OCI-LY7 (cell line): ENCODE results near the gene RNF183. TPM values are rescaled to one million over a fixed set of nuclear protein-coding genes. Genes with fewer than 3 reads are reported as not detected.

Source experiments
- BruUV-seq: library from RNA; stranded (reverse); fragments of 400-500 nt; replicated peaks from 2 replicates; lab custom pipeline; 2021; lab: Mats Ljungman, UMichigan
- CTCF ChIA-PET: fragments of 300-600 bp; sonication (Branson Sonifier 250); formaldehyde crosslinking; loops from one replicate; lab custom pipeline; 2022; ENCODE audit warnings: antibody characterized with exemption; ENCODE audit not compliant: unreplicated experiment; lab: Charles Lee
- POLR2A ChIA-PET: fragments of 300-600 bp; sonication (Branson Sonifier 250); formaldehyde crosslinking; loops from one replicate; lab custom pipeline; 2022; ENCODE audit warnings: antibody characterized with exemption; lab: Charles Lee
- DNase-seq: peaks from one replicate; pipeline ENCODE4 v3.0.0-alpha.2; 2015; ENCODE audit warnings: low spot score
- H2AFZ ChIP-seq: fragments of 200-600 bp; sonication (generic), shearing (Covaris generic); 2 replicates; pipeline ENCODE4 v1.6.1; 2014; ENCODE audit warnings: mild to moderate bottlenecking, antibody characterized with exemption, low read length, moderate library complexity
- H3K27ac ChIP-seq: fragments of 200-600 bp; sonication (generic); 2 replicates; pipeline ENCODE4 v1.5.1; 2014; ENCODE audit warnings: mixed run types, low read depth, mild to moderate bottlenecking, moderate library complexity, low read length, inconsistent platforms; ENCODE audit not compliant: poor library complexity, severe bottlenecking
- H3K36me3 ChIP-seq: fragments of 200-600 bp; sonication (generic); 2 replicates; pipeline ENCODE4 v1.6.1; 2014; ENCODE audit warnings: mild to moderate bottlenecking, antibody characterized with exemption, low read length, moderate library complexity, mixed read lengths; ENCODE audit not compliant: insufficient read depth
- H3K4me1 ChIP-seq: fragments of 200-600 bp; sonication (generic); 2 replicates; pipeline ENCODE4 v1.5.1; 2014; ENCODE audit warnings: mild to moderate bottlenecking, low read length; ENCODE audit not compliant: insufficient read depth, poor library complexity, severe bottlenecking
- H3K4me2 ChIP-seq: fragments of 200-600 bp; sonication (generic); 2 replicates; pipeline ENCODE4 v1.6.1; 2014; ENCODE audit warnings: mild to moderate bottlenecking, low read length
- H3K4me3 ChIP-seq: fragments of 200-600 bp; sonication (generic); 2 replicates; pipeline ENCODE4 v1.5.1; 2014; ENCODE audit warnings: mild to moderate bottlenecking, low read depth, low read length; ENCODE audit not compliant: poor library complexity, severe bottlenecking
- H3K79me2 ChIP-seq: fragments of 200-600 bp; sonication (generic); 2 replicates; pipeline ENCODE4 v1.6.1; 2016; ENCODE audit warnings: low read depth, mild to moderate bottlenecking, low read length, moderate library complexity, mixed read lengths; ENCODE audit not compliant: insufficient read depth
- H3K9me2 ChIP-seq: fragments of 200-600 bp; sonication (generic); 2 replicates; pipeline ENCODE4 v1.6.1; 2016; ENCODE audit warnings: mild to moderate bottlenecking, low read length, mixed read lengths; ENCODE audit not compliant: insufficient read depth
- H3K9me3 ChIP-seq: fragments of 200-600 bp; sonication (generic); 2 replicates; pipeline ENCODE4 v1.6.1; 2014; ENCODE audit warnings: mild to moderate bottlenecking, mixed run types, low read length, mixed read lengths
- H4K20me1 ChIP-seq: fragments of 200-600 bp; sonication (generic); 2 replicates; pipeline ENCODE4 v1.6.1; 2014; ENCODE audit warnings: mild to moderate bottlenecking, antibody characterized with exemption, low read length, moderate library complexity, mixed read lengths; ENCODE audit not compliant: insufficient read depth
- CTCF ChIP-seq: fragments of 200-600 bp; sonication (generic); conservative IDR thresholded peaks from 2 replicates; pipeline ENCODE4 v1.5.1; 2014; ENCODE audit warnings: mild to moderate bottlenecking, antibody characterized with exemption, low read length, moderate library complexity, mixed read lengths
- EZH2phosphoT487 ChIP-seq: fragments of 200-600 bp; sonication (generic); IDR thresholded peaks from 2 replicates; pipeline ENCODE4 v1.6.1; 2018; ENCODE audit warnings: low read depth, borderline replicate concordance, mild to moderate bottlenecking, mixed run types, antibody characterized with exemption, low read length, moderate library complexity, mixed read lengths
- intact Hi-C: fragments of 100-400 bp; cut with micrococcal nuclease; formaldehyde crosslinking; loops from one replicate; pipeline ENCODE4 v1.10.0; 2022; ENCODE audit not compliant: unreplicated experiment
- total RNA-seq, 2 experiments: library from RNA; depleted of rRNA in 1 of 2; stranded (reverse); fragments of >200 nt in 1 of 2; shearing (Covaris generic) in 1 of 2; gene quantifications; 2 replicates each; pipeline ENCODE4 v1.2.3, GENCODE V29; 2014 to 2022

The RNF183 gene
- total RNA-seq, 2 experiments from 2014 or later, result not detected

GRCh38 chr9:113278840-113279239, 24.3 kb downstream of the RNF183 start:
- Histone ChIP-seq H2AFZ (no peak overlapping the region), H3K9me3 (no peaks in the 10 kb centered on the region), H4K20me1 (peaks cover 8% of the 10 kb centered on the region; the same call in 1 of the 2 replicates), H3K4me1 (peaks cover 28% of the 10 kb centered on the region), H3K4me3 (no peak overlapping the region), H3K36me3 (peaks cover 69% of the 10 kb centered on the region), H3K27ac (no peak overlapping the region), H3K4me2 (no peak overlapping the region), H3K9me2 (no peaks in the 10 kb centered on the region), H3K79me2 (peaks cover 42% of the 10 kb centered on the region)
- POLR2A ChIA-PET, result interaction anchor here (0.5 to 1.0 kb wide), 2 partner anchors 14 to 43 kb away, joined by 3 to 4 read pairs; no protein-coding TSS in a partner anchor
- no peak for TF ChIP-seq EZH2phosphoT487
- TF ChIP-seq CTCF, result no peak
- no TSS peak for BruUV-seq
- intact Hi-C loops, result no loop called here
- CTCF ChIA-PET, result no interaction called here
- DNase-seq, result no peak

- Histone ChIP-seq H3K79me2 (peaks cover 48% of the 10 kb centered on the region), H3K36me3 (peaks cover 65% of the 10 kb centered on the region), H2AFZ (peak within 1 kb of the TSS; percentile 86), H3K9me2 (no peaks in the 10 kb centered on the region), H3K4me1 (peaks cover 29% of the 10 kb centered on the region), H3K4me3 (peak within 1 kb of the TSS; percentile 84), H3K9me3 (no peaks in the 10 kb centered on the region), H4K20me1 (peaks cover 9% of the 10 kb centered on the region; the same call in 1 of the 2 replicates), H3K27ac (peak within 1 kb of the TSS; percentile 68), H3K4me2 (peak within 1 kb of the TSS; percentile 94)
- CTCF ChIA-PET, result interaction anchor here (0.7 to 1.0 kb wide), 2 partner anchors 11 to 72 kb away, joined by 3 read pairs; no protein-coding TSS in a partner anchor
- intact Hi-C loops, result loop anchor here (1.0 to 2.0 kb wide), 5 partner anchors 55 to 307 kb away; partner anchors contain the start of genes ALAD, C9orf43, FKBP15 and POLE3
- TSS peak; percentile 79 for BruUV-seq
- POLR2A ChIA-PET, result interaction anchor here (0.6 to 2.8 kb wide), 21 partner anchors 9 to 784 kb away, joined by 3 to 22 read pairs (median 4); partner anchors contain the start of genes ALAD, C9orf43, FKBP15 and POLE3
- DNase-seq, result peak; percentile 97
- TF ChIP-seq CTCF, result no peak
- no peak for TF ChIP-seq EZH2phosphoT487
Observed at GRCh38 chr9:113275157-113276131, 27.7 kb downstream of the RNF183 start, which contains the start of the genes CDC26 and PRPF4. Gene CDC26 (minus strand): TSS chr9:113275572. CDS start chr9:113272507, 3,065 bp downstream. Gene PRPF4 (plus strand): TSS chr9:113275658. CDS start chr9:113275744, 86 bp downstream.
